GM12864 (cell line): Measurements from ENCODE around the gene SLC4A1AP.
"Not testable (repeated sequence)": the region's sequence is repeated elsewhere in the genome, so short reads cannot be mapped to it uniquely, and the experiment has no call there.

ENCODE experiments used
- DNase-seq: peaks from one replicate; pipeline ENCODE4 v3.0.0-alpha.2; 2011; ENCODE audit warnings: low read depth
- H3K4me3 ChIP-seq: 2 replicates; pipeline ENCODE4 v1.5.1; 2011; ENCODE audit warnings: mild to moderate bottlenecking, low read depth, low read length, control low read depth
- CTCF ChIP-seq: IDR thresholded peaks from 2 replicates; pipeline ENCODE4 v1.5.1; 2011; ENCODE audit warnings: low read depth, mild to moderate bottlenecking, moderate library complexity, low read length, control low read depth, inconsistent platforms; ENCODE audit errors: missing control alignments

The SLC4A1AP gene

GRCh38 chr2:27671235-27671634 lies 7.5 kb downstream of the SLC4A1AP start:
- no peak for TF ChIP-seq CTCF
- DNase-seq, result no peak
- no peak overlapping the region for H3K4me3 ChIP-seq

GRCh38 chr2:27672723-27673486 lies 9.2 kb downstream of the SLC4A1AP start:
- no peak for DNase-seq
- no peak for TF ChIP-seq CTCF
- H3K4me3 ChIP-seq, result no peak overlapping the region

GRCh38 chr2:27680571-27680970 lies 16.9 kb downstream of the SLC4A1AP start:
- H3K4me3 ChIP-seq, result no peak overlapping the region
- no peak for TF ChIP-seq CTCF
- DNase-seq, result no peak

GRCh38 chr2:27681841-27682240 lies 18.2 kb downstream of the SLC4A1AP start:
- no peak overlapping the region for H3K4me3 ChIP-seq
- DNase-seq, result no peak
- TF ChIP-seq CTCF, result no peak

- DNase-seq, H3K4me3 ChIP-seq: not testable (repeated sequence)
Measured at GRCh38 chr2:27682334-27682771, 18.7 kb downstream of the SLC4A1AP start.

- H3K4me3 ChIP-seq, result no peak overlapping the region
- peak; percentile 95 for TF ChIP-seq CTCF
- DNase-seq, result peak; percentile 82
Measured at GRCh38 chr2:27683390-27684071, 19.8 kb downstream of the SLC4A1AP start.

GRCh38 chr2:27685006-27685405 lies 21.3 kb downstream of the SLC4A1AP start:
- H3K4me3 ChIP-seq, DNase-seq: not testable (repeated sequence)

GRCh38 chr2:27685577-27685976 lies 21.9 kb downstream of the SLC4A1AP start:
- no peak for TF ChIP-seq CTCF

More at GRCh38 chr2:27685577-27685976, 21.9 kb downstream of the SLC4A1AP start:
- DNase-seq, result no peak
- no peak overlapping the region for H3K4me3 ChIP-seq
